Neural cell (in vitro differentiated cells): ENCODE measurements around the gene GSE1. TPM values are rescaled to one million over a fixed set of nuclear protein-coding genes. Genes with fewer than 3 reads are reported as not detected.

ENCODE experiments used
- H2AFZ ChIP-seq: fragments of 200-600, 300-800 bp; sonication (generic), shearing (Covaris generic); 2 replicates; pipeline ENCODE4 v1.6.0; 2014; ENCODE audit warnings: low read depth, mild to moderate bottlenecking, antibody characterized with exemption, low read length, moderate library complexity
- H3F3A ChIP-seq: fragments of 200-600 bp; shearing (Covaris generic); 2 replicates; pipeline ENCODE4 v1.6.1; 2016; ENCODE audit warnings: mild to moderate bottlenecking, moderate library complexity, mixed read lengths, antibody characterized with exemption, low read length; ENCODE audit not compliant: insufficient read depth, poor library complexity, severe bottlenecking
- H3K27ac ChIP-seq: fragments of 200-600, 300-800 bp; sonication (generic), shearing (Covaris generic); 2 replicates; pipeline ENCODE4 v1.5.1; 2014; ENCODE audit warnings: mild to moderate bottlenecking, low read length, moderate library complexity
- H3K27me3 ChIP-seq: fragments of 300-800, 200-600 bp; sonication (generic), shearing (Covaris generic); 2 replicates; pipeline ENCODE4 v1.6.0; 2014; ENCODE audit warnings: mild to moderate bottlenecking, low read depth, low read length, moderate library complexity; ENCODE audit not compliant: insufficient read depth
- H3K36me3 ChIP-seq: fragments of 300-800, 200-600 bp; sonication (generic), shearing (Covaris generic); 2 replicates; pipeline ENCODE4 v1.5.1; 2014; ENCODE audit warnings: mild to moderate bottlenecking, antibody characterized with exemption, low read length, moderate library complexity; ENCODE audit not compliant: insufficient read depth
- H3K4me2 ChIP-seq: fragments of 300-800, 200-600 bp; sonication (generic), shearing (Covaris generic); 2 replicates; pipeline ENCODE4 v1.6.0; 2014; ENCODE audit warnings: mild to moderate bottlenecking, low read length
- H3K4me3 ChIP-seq: fragments of 300-800, 200-600 bp; sonication (generic), shearing (Covaris generic); 2 replicates; pipeline ENCODE4 v1.5.1; 2014; ENCODE audit warnings: mild to moderate bottlenecking, low read length, moderate library complexity
- H3K79me2 ChIP-seq: fragments of 200-600 bp; shearing (Covaris generic); replicated peaks from 2 replicates; pipeline ENCODE4 v1.6.0; 2014; ENCODE audit warnings: mild to moderate bottlenecking, low read length, moderate library complexity; ENCODE audit not compliant: insufficient read depth
- H3K9ac ChIP-seq: fragments of 300-800, 200-600 bp; sonication (generic), shearing (Covaris generic); 2 replicates; pipeline ENCODE4 v1.6.1; 2016; ENCODE audit warnings: mild to moderate bottlenecking, low read length, mixed read lengths
- H3K9me2 ChIP-seq: fragments of 200-600 bp; shearing (Covaris generic); 2 replicates; pipeline ENCODE4 v1.6.1; 2016; ENCODE audit warnings: mild to moderate bottlenecking, low read length, mixed read lengths; ENCODE audit not compliant: insufficient read depth
- H3K9me3 ChIP-seq: fragments of 200-600, 300-800 bp; sonication (generic), shearing (Covaris generic); 2 replicates; pipeline ENCODE4 v1.6.1; 2016; ENCODE audit warnings: mild to moderate bottlenecking, mixed run types, low read length, moderate library complexity, mixed read lengths
- H4K20me1 ChIP-seq: fragments of 200-600 bp; shearing (Covaris generic); 2 replicates; pipeline ENCODE4 v1.6.1; 2016; ENCODE audit warnings: mild to moderate bottlenecking, mixed run types; ENCODE audit not compliant: insufficient read depth
- EP300 ChIP-seq: fragments of 450-650 bp; conservative IDR thresholded peaks from 2 replicates; pipeline ENCODE4 v1.6.1; 2014; ENCODE audit warnings: antibody characterized with exemption, mild to moderate bottlenecking, moderate library complexity; ENCODE audit not compliant: poor library complexity, severe bottlenecking
- EZH2 ChIP-seq: fragments of 200-600, 300-800 bp; shearing (Covaris generic), sonication (generic); IDR thresholded peaks from 2 replicates; pipeline ENCODE4 v1.6.1; 2014; ENCODE audit warnings: antibody characterized with exemption, low read length, borderline replicate concordance, mild to moderate bottlenecking; ENCODE audit not compliant: insufficient read depth, poor library complexity, severe bottlenecking
- MXI1 ChIP-seq: fragments of 450-650 bp; conservative IDR thresholded peaks from 2 replicates; pipeline ENCODE4 v1.6.1; 2014; ENCODE audit warnings: antibody characterized with exemption, mild to moderate bottlenecking; ENCODE audit not compliant: poor library complexity, severe bottlenecking
- POLR2AphosphoS5 ChIP-seq: IDR thresholded peaks from 2 replicates; pipeline ENCODE4 v1.6.1; 2012
- RAD21 ChIP-seq: fragments of 450-650 bp; conservative IDR thresholded peaks from 2 replicates; pipeline ENCODE4 v1.6.1; 2014; ENCODE audit warnings: antibody characterized with exemption, mild to moderate bottlenecking, moderate library complexity
- SMC3 ChIP-seq: fragments of 450-650 bp; conservative IDR thresholded peaks from 2 replicates; pipeline ENCODE4 v1.6.1; 2014; ENCODE audit warnings: antibody characterized with exemption, mild to moderate bottlenecking, moderate library complexity; ENCODE audit not compliant: poor library complexity
- TAF1 ChIP-seq: IDR thresholded peaks from 2 replicates; pipeline ENCODE4 v1.6.1; 2012; ENCODE audit warnings: low read depth
- polyA plus RNA-seq: library from polyadenylated mRNA; depleted of rRNA; stranded (reverse); fragments of >200 nt; gene quantifications from 2 replicates; pipeline ENCODE4 v1.2.3, GENCODE V29; 2014
- TF ChIP-seq, protein P1 (sequence below): fragments of 450-650 bp; IDR thresholded peaks from 2 replicates; pipeline ENCODE4 v1.5.1; 2014; ENCODE audit warnings: antibody characterized with exemption, mild to moderate bottlenecking, moderate library complexity; ENCODE audit not compliant: poor library complexity, severe bottlenecking
- TF ChIP-seq, protein P2 (sequence below): IDR thresholded peaks from 2 replicates; pipeline ENCODE4 v1.6.1; 2012; ENCODE audit warnings: borderline replicate concordance

Gene GSE1
- polyA plus RNA-seq, 1 donor from 2014 or later, result 35.6 TPM

DNA sequence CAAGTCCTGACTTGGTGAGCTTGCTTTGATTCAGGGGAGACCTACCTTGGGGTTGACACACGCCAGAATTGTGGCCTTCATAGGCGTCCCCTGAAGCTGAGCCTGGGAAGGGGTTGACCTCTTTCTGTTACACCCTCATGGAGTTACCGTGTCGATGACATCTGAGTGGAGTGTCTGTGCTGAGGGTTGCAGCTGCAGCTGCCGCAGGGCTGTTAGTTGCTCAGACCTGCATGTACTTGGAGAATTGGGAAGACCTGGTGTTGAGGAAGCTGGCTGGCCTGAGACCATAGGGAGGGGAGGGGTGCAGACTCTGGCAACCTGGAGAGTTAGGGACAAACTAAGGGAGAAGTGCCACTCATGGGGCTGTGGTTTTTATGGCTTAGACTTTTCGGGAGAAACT lies 9.6 kb downstream of the GSE1 start:
- no peaks in the 10 kb centered on the region for H3K9me2 ChIP-seq
- TF ChIP-seq RAD21, result no peak
- TF ChIP-seq, protein P1, sequence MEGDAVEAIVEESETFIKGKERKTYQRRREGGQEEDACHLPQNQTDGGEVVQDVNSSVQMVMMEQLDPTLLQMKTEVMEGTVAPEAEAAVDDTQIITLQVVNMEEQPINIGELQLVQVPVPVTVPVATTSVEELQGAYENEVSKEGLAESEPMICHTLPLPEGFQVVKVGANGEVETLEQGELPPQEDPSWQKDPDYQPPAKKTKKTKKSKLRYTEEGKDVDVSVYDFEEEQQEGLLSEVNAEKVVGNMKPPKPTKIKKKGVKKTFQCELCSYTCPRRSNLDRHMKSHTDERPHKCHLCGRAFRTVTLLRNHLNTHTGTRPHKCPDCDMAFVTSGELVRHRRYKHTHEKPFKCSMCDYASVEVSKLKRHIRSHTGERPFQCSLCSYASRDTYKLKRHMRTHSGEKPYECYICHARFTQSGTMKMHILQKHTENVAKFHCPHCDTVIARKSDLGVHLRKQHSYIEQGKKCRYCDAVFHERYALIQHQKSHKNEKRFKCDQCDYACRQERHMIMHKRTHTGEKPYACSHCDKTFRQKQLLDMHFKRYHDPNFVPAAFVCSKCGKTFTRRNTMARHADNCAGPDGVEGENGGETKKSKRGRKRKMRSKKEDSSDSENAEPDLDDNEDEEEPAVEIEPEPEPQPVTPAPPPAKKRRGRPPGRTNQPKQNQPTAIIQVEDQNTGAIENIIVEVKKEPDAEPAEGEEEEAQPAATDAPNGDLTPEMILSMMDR, result no peak
- TF ChIP-seq EP300, result no peak
- no peak for TF ChIP-seq TAF1
- TF ChIP-seq EZH2, result no peak
- no peak for TF ChIP-seq MXI1
- no peak for TF ChIP-seq POLR2AphosphoS5
- no peak for TF ChIP-seq SMC3
- TF ChIP-seq, protein P2, sequence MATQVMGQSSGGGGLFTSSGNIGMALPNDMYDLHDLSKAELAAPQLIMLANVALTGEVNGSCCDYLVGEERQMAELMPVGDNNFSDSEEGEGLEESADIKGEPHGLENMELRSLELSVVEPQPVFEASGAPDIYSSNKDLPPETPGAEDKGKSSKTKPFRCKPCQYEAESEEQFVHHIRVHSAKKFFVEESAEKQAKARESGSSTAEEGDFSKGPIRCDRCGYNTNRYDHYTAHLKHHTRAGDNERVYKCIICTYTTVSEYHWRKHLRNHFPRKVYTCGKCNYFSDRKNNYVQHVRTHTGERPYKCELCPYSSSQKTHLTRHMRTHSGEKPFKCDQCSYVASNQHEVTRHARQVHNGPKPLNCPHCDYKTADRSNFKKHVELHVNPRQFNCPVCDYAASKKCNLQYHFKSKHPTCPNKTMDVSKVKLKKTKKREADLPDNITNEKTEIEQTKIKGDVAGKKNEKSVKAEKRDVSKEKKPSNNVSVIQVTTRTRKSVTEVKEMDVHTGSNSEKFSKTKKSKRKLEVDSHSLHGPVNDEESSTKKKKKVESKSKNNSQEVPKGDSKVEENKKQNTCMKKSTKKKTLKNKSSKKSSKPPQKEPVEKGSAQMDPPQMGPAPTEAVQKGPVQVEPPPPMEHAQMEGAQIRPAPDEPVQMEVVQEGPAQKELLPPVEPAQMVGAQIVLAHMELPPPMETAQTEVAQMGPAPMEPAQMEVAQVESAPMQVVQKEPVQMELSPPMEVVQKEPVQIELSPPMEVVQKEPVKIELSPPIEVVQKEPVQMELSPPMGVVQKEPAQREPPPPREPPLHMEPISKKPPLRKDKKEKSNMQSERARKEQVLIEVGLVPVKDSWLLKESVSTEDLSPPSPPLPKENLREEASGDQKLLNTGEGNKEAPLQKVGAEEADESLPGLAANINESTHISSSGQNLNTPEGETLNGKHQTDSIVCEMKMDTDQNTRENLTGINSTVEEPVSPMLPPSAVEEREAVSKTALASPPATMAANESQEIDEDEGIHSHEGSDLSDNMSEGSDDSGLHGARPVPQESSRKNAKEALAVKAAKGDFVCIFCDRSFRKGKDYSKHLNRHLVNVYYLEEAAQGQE, result no peak
- H3F3A ChIP-seq, result peaks cover 4% of the 10 kb centered on the region
- no peaks in the 10 kb centered on the region for H3K27me3 ChIP-seq
- no peak overlapping the region for H3K9ac ChIP-seq
- H3K36me3 ChIP-seq, result no peaks in the 10 kb centered on the region
- H3K4me3 ChIP-seq, result no peak overlapping the region
- H4K20me1 ChIP-seq, result peaks cover 18% of the 10 kb centered on the region
- H2AFZ ChIP-seq, result no peak overlapping the region
- peaks cover 94% of the 10 kb centered on the region for H3K79me2 ChIP-seq
- no peak overlapping the region for H3K27ac ChIP-seq
- H3K9me3 ChIP-seq, result no peaks in the 10 kb centered on the region
- H3K4me2 ChIP-seq, result no peak overlapping the region

DNA sequence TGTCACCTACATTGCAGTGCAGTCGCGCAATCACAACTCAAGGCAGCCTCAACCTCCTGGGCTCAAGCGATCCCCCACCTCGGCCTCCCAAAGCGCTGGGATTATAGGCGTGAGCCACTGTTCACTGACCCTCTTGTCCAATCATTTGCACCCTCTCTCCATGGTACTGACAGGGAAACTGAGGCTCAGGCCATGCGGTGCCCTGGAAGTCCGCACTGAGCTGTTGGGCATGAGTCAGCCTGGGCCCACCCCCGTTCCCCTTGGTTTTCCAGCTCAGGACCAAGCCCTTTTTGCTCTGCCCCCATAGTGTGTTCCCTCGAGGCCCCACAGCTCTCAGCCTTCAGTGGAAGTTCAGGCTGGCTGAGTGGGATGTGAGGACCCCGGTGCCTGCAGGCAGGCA lies 10.1 kb downstream of the GSE1 start:
- Histone ChIP-seq H3K36me3 (no peaks in the 10 kb centered on the region), H3K27ac (no peak overlapping the region), H3K27me3 (no peaks in the 10 kb centered on the region), H3K9ac (no peak overlapping the region), H3K4me3 (no peak overlapping the region), H3K9me3 (no peaks in the 10 kb centered on the region), H3K4me2 (no peak overlapping the region), H3K9me2 (no peaks in the 10 kb centered on the region), H3K79me2 (peaks cover 94% of the 10 kb centered on the region), H4K20me1 (peaks cover 23% of the 10 kb centered on the region), H3F3A (peaks cover 4% of the 10 kb centered on the region), H2AFZ (no peak overlapping the region)
- TF ChIP-seq EP300 (no peak), EZH2 (no peak), RAD21 (no peak), SMC3 (no peak), TAF1 (no peak), POLR2AphosphoS5 (no peak), MXI1 (no peak)
- TF ChIP-seq, protein P2, result no peak
- TF ChIP-seq, protein P1, result no peak
